OCI-LY7 (cell line): ENCODE results near the gene LRP1B.

Experiments
- EZH2phosphoT487 ChIP-seq: fragments of 200-600 bp; sonication (generic); IDR thresholded peaks from 2 replicates; pipeline ENCODE4 v1.6.1; 2018; ENCODE audit warnings: low read depth, borderline replicate concordance, mild to moderate bottlenecking, mixed run types, antibody characterized with exemption, low read length, moderate library complexity, mixed read lengths
- TF ChIP-seq, protein P1 (sequence below): fragments of 200-600 bp; sonication (generic); conservative IDR thresholded peaks from 2 replicates; pipeline ENCODE4 v1.5.1; 2014; ENCODE audit warnings: mild to moderate bottlenecking, antibody characterized with exemption, low read length, moderate library complexity, mixed read lengths

DNA sequence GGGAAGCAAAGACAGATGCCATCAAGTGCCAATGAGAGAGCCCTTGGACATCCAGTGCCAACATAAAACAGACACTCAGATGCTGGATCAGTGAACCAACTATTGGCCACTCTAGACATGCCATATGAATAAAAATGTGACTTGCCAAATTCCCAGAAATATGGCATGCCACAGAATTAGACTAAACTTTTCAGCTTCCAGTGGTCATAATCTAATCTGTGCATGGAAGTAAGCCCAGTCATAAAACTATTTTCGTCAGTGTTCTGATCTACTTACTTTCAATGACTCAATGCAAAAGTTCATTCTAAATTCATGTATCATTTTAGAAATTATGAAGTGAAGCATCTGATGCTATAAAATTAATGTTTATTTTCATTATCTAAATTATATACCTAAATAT is 1844.4 kb downstream of the LRP1B start:
- no peak for TF ChIP-seq EZH2phosphoT487
- TF ChIP-seq, protein P1, sequence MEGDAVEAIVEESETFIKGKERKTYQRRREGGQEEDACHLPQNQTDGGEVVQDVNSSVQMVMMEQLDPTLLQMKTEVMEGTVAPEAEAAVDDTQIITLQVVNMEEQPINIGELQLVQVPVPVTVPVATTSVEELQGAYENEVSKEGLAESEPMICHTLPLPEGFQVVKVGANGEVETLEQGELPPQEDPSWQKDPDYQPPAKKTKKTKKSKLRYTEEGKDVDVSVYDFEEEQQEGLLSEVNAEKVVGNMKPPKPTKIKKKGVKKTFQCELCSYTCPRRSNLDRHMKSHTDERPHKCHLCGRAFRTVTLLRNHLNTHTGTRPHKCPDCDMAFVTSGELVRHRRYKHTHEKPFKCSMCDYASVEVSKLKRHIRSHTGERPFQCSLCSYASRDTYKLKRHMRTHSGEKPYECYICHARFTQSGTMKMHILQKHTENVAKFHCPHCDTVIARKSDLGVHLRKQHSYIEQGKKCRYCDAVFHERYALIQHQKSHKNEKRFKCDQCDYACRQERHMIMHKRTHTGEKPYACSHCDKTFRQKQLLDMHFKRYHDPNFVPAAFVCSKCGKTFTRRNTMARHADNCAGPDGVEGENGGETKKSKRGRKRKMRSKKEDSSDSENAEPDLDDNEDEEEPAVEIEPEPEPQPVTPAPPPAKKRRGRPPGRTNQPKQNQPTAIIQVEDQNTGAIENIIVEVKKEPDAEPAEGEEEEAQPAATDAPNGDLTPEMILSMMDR = no peak
